GM19395 (cell line): ENCODE results near the gene PLA2G4E.

ENCODE experiments used
- ATAC-seq: cut with Tn5 transposase; IDR thresholded peaks from one replicate; pipeline ENCODE4 v1.9.1; 2021; ENCODE audit warnings: mild to moderate bottlenecking, moderate library complexity; ENCODE audit not compliant: unreplicated experiment

PLA2G4E gene, protein sequence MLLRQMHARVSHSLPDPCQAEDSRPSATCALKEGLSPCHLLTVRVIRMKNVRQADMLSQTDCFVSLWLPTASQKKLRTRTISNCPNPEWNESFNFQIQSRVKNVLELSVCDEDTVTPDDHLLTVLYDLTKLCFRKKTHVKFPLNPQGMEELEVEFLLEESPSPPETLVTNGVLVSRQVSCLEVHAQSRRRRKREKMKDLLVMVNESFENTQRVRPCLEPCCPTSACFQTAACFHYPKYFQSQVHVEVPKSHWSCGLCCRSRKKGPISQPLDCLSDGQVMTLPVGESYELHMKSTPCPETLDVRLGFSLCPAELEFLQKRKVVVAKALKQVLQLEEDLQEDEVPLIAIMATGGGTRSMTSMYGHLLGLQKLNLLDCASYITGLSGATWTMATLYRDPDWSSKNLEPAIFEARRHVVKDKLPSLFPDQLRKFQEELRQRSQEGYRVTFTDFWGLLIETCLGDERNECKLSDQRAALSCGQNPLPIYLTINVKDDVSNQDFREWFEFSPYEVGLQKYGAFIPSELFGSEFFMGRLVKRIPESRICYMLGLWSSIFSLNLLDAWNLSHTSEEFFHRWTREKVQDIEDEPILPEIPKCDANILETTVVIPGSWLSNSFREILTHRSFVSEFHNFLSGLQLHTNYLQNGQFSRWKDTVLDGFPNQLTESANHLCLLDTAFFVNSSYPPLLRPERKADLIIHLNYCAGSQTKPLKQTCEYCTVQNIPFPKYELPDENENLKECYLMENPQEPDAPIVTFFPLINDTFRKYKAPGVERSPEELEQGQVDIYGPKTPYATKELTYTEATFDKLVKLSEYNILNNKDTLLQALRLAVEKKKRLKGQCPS

DNA sequence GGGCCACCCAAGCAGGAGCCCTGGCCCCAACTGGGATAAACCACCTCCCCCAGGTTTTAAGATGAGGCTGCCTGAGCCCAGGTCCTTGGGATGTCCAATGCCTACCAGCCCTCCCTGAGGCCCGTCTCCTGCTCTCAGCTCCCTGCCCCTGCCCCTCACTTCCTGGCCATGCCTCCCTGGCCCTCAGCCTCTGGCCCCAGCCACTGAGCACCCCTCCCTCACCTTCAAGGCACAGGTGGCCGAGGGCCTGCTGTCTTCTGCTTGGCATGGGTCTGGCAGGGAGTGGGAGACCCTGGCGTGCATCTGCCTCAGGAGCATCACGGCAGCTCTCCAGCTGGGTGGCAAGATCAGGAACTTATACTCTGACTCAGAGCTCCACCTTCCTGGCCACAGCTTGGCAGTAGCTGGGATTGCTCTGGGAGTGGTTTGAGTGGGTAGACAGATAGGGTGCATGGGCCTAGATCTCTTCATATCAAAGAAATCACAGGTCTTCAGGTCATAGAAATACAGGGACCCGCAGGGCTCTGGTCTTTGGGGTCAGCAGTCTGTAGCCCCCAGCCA is at the start of gene PLA2G4E:
Gene PLA2G4E (minus strand): TSS at position 330 of the 561 bp plus-strand sequence. CDS start 12 bp downstream, at position 318.
- no peak for ATAC-seq

DNA sequence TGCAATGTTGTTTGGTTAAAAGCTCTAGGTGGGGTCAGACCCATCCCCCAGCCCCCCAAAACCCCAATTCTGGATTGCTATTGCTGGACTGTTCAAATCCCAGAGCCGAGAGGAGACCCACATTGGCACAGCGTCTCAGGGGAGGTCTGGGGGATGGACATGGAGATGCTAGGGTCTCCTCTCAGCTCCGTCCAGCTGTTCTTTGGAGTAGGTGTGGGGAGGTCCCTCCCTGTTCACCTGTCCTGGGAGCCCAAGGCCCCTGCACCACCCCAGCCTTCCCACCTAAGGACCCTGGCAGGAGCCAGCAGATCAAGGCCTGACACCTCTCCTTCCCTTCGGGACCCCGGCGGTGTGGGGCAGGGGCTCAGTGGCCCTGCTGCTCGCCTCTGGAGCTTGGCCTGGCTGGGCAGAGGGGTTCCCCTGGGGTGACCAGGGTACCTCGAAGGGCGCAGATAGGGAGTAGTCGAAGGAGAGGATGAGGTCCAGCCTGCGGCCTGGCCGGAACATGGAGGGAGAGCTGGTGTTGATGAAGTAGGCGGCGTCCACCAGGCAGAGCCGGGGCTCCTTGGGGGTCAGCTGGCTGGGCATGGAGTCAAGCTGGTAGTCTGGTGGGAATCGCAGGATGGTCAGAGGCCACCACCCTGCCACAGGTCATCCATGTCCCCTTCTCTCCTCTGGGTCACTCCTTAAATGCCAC is 49.6 kb upstream of the PLA2G4E start:
- no peak for ATAC-seq

DNA sequence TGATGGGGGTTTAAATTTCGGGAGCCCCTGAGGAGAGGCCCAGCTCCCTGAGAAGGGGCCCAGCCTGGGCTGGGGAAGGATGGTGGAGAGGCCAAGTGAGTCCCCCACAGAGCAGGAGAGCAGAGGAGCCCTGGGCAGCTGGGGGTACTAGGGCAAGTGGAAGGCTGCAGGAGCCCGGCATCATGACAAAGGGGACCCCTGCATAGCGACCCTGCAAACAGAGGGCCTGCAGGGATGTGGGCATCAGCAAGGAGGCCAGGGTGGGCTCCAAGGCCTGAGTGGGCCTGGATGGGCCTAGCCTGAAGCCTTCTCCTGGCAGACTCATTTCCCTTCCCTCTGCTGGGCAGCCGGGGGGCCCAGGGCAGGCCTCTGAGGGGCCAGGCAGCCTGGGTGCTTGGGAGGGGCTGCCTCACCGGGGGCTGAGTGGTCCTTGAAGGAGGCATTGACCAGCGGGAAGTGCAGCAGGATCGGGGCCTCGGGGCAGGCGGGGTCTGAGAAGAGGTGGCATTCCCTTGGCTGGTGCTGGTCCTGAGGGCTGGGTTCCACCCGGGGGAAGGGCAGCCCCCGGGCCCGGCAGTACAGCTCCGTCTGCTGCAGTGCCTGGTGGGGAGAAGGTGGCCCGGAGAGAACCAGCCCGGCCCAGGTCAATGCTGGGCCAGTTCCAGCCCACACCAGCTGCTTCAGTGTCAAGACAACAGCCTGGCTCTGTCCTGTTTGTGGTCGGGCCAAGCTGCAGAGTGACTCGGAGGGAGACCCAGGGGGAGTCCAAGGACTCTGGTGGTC is 48.8 kb upstream of the PLA2G4E start:
- ATAC-seq: no peak

DNA sequence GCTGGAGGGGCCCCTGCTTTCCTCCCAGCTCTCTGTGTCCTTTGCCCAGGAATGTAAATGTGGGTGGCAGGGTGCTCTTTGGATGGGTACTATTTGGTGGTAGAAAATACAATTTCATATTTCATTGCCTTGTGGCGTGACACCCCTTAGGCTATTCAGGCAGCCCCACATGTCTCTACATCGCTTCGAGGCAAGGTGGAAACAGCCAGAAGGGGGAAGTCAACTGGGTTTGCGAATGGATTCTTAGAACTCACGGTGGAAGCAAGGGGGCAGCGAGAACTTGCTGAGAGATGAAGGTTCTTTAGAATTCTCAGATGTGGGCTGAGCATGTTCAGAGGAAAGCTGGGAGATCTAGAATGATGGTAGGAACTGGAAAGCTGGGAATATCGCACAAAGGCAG is 48.2 kb upstream of the PLA2G4E start:
- no peak for ATAC-seq

DNA sequence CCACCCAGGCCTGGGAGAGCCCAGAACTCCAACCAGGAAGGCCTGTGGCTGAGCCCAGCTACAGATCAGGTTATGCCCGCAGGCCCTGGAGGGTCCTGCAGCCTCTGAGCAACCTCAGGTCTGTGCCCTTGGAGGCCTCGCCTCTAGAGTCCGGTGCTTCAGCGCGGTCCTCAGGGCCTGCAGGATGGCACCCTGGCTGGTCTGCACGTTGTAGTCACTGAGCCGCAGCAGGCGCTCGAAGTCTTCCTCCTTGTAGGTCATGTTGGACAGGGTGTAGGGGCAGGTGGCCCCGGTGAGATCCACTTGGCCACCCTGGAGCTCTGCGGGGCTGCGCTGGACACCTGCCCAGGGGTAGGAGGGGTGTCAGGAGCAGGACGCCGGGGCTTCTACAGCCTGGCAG is 47.8 kb upstream of the PLA2G4E start:
- ATAC-seq: no peak

DNA sequence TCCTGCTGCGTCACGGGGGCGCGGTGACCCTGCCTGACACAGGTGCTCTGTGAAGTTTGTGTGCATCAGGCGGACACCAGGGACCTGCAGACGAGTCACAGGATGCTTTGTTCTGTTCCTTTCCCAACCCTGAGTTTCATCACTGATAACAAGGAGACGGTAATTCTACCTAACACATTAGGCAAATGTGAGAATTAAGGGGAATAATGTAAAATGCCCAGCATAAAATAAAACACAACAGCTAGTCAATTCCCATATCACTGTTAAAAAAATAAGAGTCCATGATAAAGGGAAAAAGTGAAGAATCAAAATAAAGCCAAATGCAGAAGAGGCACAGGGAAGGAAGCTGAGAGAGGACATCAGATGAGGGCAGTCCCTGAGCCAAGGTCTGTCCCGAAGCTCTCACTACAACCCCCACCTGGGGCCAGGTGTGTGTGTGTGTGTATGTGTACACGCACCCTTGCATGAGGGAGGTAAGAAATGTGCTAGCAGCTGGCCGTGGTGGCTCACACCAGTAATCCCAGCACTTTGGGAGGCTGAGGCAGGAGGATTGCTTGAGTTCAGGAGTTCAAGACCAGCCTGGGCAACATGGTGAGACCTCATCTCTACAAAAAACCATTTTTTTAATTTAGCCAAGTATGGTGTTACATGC is 46.0 kb upstream of the PLA2G4E start:
- ATAC-seq: no peak

DNA sequence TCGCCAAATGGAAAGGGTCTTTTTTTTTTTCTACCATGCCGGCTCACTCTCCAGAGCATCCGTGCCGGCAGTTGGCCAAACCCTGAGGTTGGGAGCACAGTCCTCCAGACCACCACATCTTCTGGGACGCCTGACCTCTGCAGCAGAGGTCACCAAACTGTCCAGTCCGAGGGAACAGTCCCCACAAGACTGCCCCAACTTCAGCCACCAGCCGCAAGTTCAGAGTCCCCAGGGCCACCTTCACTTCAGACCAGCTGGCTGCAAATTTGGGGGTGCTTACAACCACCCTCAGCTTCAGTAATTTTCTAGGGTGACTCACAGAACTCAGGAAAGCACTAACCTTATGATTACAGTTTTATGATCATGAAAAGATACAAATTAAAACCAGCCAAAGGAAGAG is 44.6 kb upstream of the PLA2G4E start:
- no peak for ATAC-seq

DNA sequence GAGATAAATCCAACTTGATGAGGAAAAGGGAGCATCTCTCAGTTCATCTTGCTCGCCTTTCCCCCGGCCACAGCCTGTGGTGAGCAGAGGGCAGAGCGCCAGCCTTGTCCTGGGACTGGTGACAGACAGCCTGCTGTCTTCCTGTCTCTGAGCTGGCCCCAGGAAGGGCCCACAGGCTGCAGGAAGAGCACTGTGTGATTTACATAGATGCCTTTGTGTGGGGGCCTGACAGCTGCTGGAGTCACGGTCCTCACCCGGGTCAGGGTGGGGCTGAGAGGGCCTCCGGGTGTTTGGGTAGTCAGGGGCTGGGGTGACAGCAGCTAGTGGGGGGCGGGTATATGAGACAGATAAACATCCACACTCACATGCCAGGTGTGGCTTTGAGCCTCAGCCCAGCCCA is 44.2 kb upstream of the PLA2G4E start:
- ATAC-seq: no peak

DNA sequence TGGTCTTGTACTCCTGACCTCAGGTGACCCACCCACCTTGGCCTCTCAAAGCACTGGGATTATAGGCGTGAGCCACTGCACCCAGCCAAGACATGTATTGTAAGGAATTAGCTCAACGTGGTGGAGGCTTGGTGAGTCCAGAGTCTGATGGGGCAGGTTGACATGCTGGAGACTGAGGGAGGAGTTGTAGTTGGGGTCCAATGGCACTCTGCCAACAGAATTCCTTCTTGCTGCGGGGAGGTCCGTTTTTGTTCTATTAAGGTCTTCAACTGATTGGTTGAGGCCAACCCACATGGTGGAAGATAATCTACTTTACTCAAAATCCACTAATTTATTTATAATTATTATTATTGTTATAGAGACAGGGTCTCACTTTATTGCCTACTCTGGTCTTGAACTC is 43.4 kb upstream of the PLA2G4E start:
- no peak for ATAC-seq

DNA sequence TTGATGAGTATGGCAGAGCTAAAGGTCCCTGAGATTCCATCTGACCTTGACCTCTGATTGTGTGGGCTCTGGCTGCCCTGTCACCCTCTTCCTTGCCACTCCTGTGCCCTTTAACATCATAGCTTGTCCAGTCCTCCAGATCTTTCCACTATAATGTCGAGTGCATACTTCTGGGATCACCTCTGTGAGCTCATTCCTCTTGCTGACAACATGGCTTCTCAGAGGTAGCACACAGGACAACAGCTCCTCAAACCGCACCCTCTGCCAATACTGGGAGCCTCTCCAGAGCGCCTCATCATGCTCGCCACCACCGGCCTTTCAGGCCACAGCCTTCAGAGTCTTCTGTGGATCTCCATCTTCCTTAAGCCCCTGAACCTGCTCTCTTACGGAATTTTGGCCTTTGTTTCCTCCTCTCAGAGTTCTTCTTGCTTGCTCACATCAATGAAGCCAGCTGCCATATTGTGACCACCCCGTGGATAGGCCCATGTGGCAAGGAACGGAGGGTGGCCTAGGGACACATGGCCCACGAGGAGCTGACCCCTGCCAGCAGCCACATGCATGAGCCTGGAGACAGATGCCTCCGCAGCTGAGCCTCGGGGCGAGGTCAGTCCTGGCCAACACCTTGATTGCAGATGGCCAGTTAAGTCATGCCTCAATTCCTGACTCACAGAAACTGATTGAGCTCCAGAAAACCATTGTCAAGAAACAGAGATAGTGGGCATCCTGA is 42.4 kb upstream of the PLA2G4E start:
- ATAC-seq: no peak

DNA sequence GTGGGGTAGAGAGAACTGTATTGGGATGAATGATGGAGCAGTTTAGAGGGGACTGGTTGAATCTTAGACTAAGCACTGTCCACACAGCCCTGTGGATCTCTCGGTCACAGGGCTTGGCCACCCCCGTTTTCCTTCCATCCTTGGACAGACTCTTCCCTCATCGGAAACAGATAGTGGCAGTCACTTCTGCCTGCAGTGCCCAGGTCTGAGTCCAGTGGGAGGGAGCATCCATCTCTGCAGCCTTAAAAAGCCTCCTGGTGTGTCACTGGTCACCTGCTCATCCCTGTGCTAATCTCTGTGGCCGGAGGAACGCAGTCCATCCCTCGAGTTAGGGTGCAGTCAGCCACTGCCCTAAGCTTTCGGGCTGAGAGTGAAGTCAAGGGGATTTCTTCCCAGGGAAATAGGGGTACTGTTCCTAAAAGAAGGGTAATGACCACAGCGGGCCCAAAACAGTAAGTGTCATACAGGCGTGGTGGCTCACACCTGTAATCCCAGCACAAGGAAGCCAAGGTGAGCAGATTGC is 41.5 kb upstream of the PLA2G4E start:
- ATAC-seq: no peak

DNA sequence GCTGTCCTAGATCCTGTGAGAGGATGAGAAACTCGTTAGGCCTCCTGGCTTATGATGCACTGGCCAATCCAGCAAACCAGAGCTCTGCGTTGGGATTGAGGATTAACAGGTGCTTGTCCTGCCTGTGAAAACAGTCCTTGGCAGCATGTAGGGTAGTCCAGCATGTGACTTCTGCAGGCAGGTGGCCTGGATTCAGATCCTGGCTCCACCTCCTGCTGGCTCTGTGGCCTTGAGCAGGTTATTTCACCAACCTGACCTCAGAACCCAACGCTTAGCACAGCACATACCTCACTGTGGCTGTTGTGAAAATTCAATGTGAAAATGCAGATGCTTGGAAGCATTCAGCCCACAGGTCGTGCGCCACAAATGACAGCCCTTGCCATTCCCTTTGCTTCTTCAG is 40.0 kb upstream of the PLA2G4E start:
- ATAC-seq: no peak

DNA sequence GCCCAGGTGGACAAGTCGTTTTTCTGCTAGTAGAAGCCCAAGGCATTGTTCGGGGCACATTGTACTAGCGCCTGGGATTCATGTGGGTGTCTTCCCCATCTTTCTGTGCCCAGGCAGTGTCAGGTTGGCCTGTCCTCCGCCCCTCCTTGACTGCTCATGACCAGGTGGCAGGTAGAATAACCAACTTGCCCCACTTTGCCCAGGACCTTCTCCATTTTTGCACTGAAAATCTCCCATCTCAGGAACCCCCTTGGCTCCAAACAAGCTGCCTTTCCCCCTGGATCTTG is 39.6 kb upstream of the PLA2G4E start:
- ATAC-seq: no peak

DNA sequence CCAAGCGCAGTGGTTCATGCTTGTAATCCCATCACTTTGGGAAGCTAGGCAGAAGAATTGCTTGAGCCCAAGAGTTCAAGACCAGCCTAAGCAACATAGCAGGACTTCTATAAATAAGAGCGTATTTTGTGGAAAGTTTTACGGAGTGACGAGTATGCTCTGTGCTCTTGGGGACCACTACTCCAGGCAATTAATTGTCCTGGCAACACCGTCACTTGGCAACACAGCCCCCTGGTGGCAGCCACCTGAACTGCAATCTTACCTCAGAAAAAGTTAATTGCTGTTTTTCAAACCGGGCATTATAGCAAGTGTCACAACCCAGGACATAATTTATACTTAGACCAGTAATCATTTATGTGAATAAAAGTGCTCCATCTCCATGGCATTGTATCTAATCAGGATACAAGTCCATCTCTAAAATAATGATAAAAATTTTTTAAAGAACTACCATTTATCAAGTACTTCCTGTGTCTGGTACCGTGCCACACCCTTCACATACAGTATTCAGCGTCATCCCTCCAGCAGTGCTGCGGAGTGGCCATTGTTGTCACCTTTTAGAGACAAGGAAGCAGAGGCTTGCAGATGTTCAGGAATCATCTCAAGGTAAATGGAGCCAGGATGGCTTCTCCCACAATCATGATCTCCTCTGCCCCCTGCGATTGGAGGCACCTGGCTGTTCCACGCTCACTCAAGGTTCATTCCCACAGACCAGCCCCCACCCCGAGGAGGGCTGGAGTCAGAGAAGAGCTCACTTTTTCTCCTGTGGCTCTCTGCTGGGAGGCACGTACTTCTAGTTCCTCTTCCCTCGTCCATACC is 39.0 kb upstream of the PLA2G4E start:
- no peak for ATAC-seq

DNA sequence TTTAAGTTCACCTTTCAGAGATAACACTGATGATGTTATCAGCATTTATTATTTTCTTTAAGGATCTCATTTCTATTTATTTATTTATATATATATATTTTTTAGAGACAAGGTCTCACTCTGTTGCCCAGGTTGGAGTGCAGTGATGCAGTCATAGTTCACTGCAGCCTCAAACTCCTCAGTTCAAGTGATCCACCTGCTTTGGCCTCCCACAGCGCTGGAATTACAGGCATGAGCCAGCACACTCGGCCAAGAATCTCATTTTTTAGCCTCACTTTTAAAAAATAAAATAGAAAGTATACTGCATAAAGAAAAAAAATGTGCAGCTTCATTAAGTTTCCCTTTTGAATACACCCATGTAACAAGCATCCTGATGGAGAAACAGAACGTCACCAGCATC is 37.9 kb upstream of the PLA2G4E start:
- no peak for ATAC-seq

DNA sequence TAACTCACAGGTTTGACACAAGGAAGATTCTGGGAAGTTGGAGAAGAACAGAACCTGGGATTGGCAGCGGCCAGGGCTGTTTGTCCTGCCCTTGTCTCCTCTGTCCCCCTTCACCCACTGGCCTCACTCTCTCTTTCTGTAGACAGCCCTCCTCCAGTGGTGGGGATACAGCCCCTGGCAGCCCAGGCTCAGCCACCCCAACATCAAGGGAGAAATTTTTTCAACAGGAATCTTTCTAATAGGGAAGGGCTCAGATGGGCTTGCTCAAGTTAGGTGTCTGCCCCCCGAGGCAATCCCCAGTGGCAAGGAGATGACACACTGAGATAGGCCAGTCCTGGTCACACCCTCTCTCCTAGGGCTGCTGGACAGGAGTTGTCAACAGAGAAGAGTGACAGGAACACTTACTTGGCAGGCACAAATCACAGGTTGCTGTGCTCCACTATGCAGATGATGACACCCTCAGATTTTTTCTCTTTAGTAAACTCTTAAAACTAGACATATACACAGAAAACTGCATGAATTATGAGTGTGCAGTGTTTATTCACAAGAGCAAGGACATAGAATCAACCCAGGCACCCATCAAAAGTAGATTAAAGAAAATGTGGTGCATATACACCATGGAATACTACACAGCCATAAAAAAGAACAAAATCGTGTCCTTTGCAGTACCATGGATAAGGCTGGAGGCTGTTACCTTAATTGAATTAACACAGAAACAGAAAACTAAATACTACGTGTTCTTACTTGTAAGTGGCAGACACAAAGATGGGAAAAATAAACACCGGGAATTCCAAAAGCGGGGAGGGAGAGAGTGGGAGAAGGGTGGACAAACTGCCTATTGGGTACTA is 37.2 kb upstream of the PLA2G4E start:
- ATAC-seq: no peak

DNA sequence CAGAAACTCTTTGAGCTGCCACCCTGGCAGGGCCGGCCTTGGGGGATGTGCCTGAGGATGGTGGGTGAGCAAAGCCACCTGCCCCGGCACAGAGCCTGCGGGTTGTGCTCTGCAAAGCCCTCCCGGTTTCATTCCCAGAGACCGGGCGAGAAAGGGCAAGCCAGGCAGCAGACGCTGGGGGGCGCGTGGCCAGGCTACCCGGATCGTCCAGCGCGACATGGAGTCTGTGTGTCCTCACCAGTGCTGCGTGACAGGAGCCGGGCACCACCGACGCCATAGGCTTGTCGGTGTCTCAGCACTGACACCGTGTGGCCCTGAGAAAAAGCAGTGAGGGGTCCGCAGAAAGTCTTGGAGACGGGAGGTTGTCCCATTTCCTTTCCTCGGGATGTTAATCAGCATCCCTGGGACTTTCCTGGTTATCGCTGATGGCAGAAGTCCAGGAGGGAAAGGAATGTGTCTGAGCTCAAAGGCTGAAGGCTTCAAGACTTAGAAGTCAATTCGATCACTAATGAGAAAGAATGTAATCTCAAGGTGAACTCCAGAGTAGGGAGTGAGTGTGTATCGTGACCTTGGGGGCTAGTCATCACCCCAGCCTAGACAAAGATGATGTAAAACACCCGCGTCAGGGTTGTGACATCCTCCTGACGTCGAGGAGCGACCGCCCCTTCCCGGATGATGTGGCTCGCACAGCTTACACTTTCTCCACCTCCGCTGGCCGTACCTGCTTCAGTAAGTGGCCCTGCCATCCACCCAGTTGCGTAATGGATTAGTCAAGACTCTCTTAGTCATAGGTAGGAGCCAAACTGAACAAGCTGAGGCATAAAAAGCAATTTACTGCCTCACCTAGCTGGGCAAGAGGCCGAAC is 36.3 kb upstream of the PLA2G4E start:
- no peak for ATAC-seq
